Measurements from ENCODE around the gene CHCHD6.

- TF ChIP-seq POLR2AphosphoS5 (IDR thresholded peaks at IDR 0.05; ENCODE audit: borderline replicate concordance, low read depth, low read length) (no peak), EZH2 (IDR thresholded peaks at IDR 0.05) (no peak)
These were observed 18.5 kb upstream of the CHCHD6 start for GRCh38 chr3:126685493-126685892.

Measured in SK-N-MC (cell line).